Measurements from ENCODE around the gene WDR62. TPM values are rescaled to one million over a fixed set of nuclear protein-coding genes. Genes with fewer than 3 reads are reported as not detected.

WDR62 gene
- total RNA-seq, 1 experiment from 2014 or later: 32.9 TPM

- peaks cover 8% of the 10 kb centered on the region; the same call in 1 of the 2 replicates for H3K36me3 ChIP-seq (ENCODE audit: control insufficient read depth, insufficient read depth, low read length)
- no peaks in the 10 kb centered on the region for H3K9me3 ChIP-seq
- H3K36me3 Mint-ChIP-seq (ENCODE audit: insufficient read depth, unreplicated experiment): peaks cover 44% of the 10 kb centered on the region
- no peak within 1 kb of the TSS for H3K27ac Mint-ChIP-seq (ENCODE audit: unreplicated experiment)
- no peak for TF ChIP-seq CTCF (IDR thresholded peaks at IDR 0.05; ENCODE audit: insufficient read depth in 1 of 2, low read depth in 1 of 2, low read length in 1 of 2, severe bottlenecking in 1 of 2, unreplicated experiment in 1 of 2)
- no peak within 1 kb of the TSS for H3K4me3 ChIP-seq (ENCODE audit: low read depth, low read length)
- H3K4me3 Mint-ChIP-seq (ENCODE audit: unreplicated experiment): no peak within 1 kb of the TSS
- intact Hi-C loops (cut with micrococcal nuclease; ENCODE audit: unreplicated experiment): no loop called here
- peaks cover 6% of the 10 kb centered on the region for H3K4me1 Mint-ChIP-seq (ENCODE audit: low read depth, unreplicated experiment)
- no TSS peak for BruUV-seq (replicated peaks)
- no peaks in the 10 kb centered on the region for H3K27me3 Mint-ChIP-seq (ENCODE audit: insufficient read depth, unreplicated experiment)
- no peaks in the 10 kb centered on the region for H3K9me3 Mint-ChIP-seq (ENCODE audit: unreplicated experiment)
- DNase-seq: no peak
- H3K27me3 ChIP-seq (replicated peaks; ENCODE audit: control insufficient read depth, insufficient read depth, low read length): no peaks in the 10 kb centered on the region
- ChIA-PET POLR2A (no interaction called here), CTCF (no interaction called here)
- H3K4me1 ChIP-seq: 0 out of 2 replicates have a peak, but pooled peaks cover 3% of the 10 kb centered on the region
Observed at GRCh38 chr19:36110487-36111199, 55.9 kb downstream of the WDR62 start, which contains the start of gene OVOL3. Gene OVOL3 (plus strand): TSS chr19:36111143. CDS start chr19:36111203, 60 bp downstream.

- peaks cover 6% of the 10 kb centered on the region; the same call in 1 of the 2 replicates for H3K4me1 ChIP-seq
- H3K27me3 Mint-ChIP-seq (ENCODE audit: insufficient read depth, unreplicated experiment): no peaks in the 10 kb centered on the region
- ChIA-PET CTCF (no interaction called here), POLR2A (no interaction called here)
- no TSS peak for BruUV-seq (replicated peaks)
- no peak overlapping the region for H3K27ac Mint-ChIP-seq (ENCODE audit: unreplicated experiment)
- no peak overlapping the region for H3K4me3 ChIP-seq (ENCODE audit: low read depth, low read length)
- H3K9me3 Mint-ChIP-seq (ENCODE audit: unreplicated experiment): no peaks in the 10 kb centered on the region
- no peaks in the 10 kb centered on the region for H3K27me3 ChIP-seq (replicated peaks; ENCODE audit: control insufficient read depth, insufficient read depth, low read length)
- intact Hi-C loops (cut with micrococcal nuclease; ENCODE audit: unreplicated experiment): no loop called here
- peaks cover 50% of the 10 kb centered on the region for H3K36me3 Mint-ChIP-seq (ENCODE audit: insufficient read depth, unreplicated experiment)
- H3K4me1 Mint-ChIP-seq (ENCODE audit: low read depth, unreplicated experiment): peaks cover 8% of the 10 kb centered on the region
- H3K9me3 ChIP-seq: no peaks in the 10 kb centered on the region
- H3K36me3 ChIP-seq (ENCODE audit: control insufficient read depth, insufficient read depth, low read length): peaks cover 8% of the 10 kb centered on the region; the same call in 1 of the 2 replicates
- TF ChIP-seq CTCF (IDR thresholded peaks at IDR 0.05; ENCODE audit: insufficient read depth in 1 of 2, low read depth in 1 of 2, low read length in 1 of 2, severe bottlenecking in 1 of 2, unreplicated experiment in 1 of 2): no peak
- no peak for DNase-seq
- H3K4me3 Mint-ChIP-seq (ENCODE audit: unreplicated experiment): no peak overlapping the region
Observed at GRCh38 chr19:36111200-36111539, 56.5 kb downstream of the WDR62 start.

GRCh38 chr19:36112678-36113077 lies 58.0 kb downstream of the WDR62 start:
- intact Hi-C loops (cut with micrococcal nuclease; ENCODE audit: unreplicated experiment): no loop called here
- ChIA-PET CTCF (no interaction called here), POLR2A (no interaction called here)
- peaks cover 7% of the 10 kb centered on the region; the same call in 1 of the 2 replicates for H3K4me1 ChIP-seq
- H3K27me3 ChIP-seq (replicated peaks; ENCODE audit: control insufficient read depth, insufficient read depth, low read length): no peaks in the 10 kb centered on the region
- TF ChIP-seq CTCF (IDR thresholded peaks at IDR 0.05; ENCODE audit: insufficient read depth in 1 of 2, low read depth in 1 of 2, low read length in 1 of 2, severe bottlenecking in 1 of 2, unreplicated experiment in 1 of 2): no peak
- Mint-ChIP-seq H3K27ac (ENCODE audit: unreplicated experiment) (peak overlapping the region; percentile 62), H3K4me3 (ENCODE audit: unreplicated experiment) (peak overlapping the region; percentile 92), H3K36me3 (ENCODE audit: insufficient read depth, unreplicated experiment) (peaks cover 55% of the 10 kb centered on the region), H3K27me3 (ENCODE audit: insufficient read depth, unreplicated experiment) (no peaks in the 10 kb centered on the region), H3K4me1 (ENCODE audit: low read depth, unreplicated experiment) (peaks cover 18% of the 10 kb centered on the region), H3K9me3 (ENCODE audit: unreplicated experiment) (no peaks in the 10 kb centered on the region)
- H3K36me3 ChIP-seq (ENCODE audit: control insufficient read depth, insufficient read depth, low read length): peaks cover 8% of the 10 kb centered on the region; the same call in 1 of the 2 replicates
- H3K4me3 ChIP-seq (ENCODE audit: low read depth, low read length): no peak overlapping the region
- no TSS peak for BruUV-seq (replicated peaks)
- H3K9me3 ChIP-seq: no peaks in the 10 kb centered on the region
- no peak for DNase-seq

Measured in Caco-2 (cell line).